ENCODE measurements around the gene HCFC1R1.

The HCFC1R1 gene

DNA sequence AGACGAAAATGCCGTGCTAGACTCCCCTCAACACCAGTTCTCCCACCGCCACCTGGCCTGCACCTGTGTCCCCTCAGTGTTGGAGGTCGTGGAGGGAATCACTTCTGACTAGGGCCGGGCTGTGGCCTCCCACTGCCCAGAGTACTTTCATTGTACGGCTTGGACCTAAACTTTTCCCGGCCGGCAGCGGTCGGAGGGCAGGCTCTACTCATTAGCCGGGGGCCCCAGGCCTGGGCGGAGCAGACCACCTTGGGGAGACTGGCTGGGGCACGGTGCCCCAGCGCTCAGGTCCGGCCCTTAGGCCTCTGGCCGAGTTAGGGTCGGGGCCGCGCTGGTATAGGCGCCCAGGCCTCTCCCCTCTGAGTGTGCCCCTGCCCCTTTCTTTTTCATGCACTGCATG is 6.4 kb downstream of the HCFC1R1 start:
- DNase-seq: no peak

DNA sequence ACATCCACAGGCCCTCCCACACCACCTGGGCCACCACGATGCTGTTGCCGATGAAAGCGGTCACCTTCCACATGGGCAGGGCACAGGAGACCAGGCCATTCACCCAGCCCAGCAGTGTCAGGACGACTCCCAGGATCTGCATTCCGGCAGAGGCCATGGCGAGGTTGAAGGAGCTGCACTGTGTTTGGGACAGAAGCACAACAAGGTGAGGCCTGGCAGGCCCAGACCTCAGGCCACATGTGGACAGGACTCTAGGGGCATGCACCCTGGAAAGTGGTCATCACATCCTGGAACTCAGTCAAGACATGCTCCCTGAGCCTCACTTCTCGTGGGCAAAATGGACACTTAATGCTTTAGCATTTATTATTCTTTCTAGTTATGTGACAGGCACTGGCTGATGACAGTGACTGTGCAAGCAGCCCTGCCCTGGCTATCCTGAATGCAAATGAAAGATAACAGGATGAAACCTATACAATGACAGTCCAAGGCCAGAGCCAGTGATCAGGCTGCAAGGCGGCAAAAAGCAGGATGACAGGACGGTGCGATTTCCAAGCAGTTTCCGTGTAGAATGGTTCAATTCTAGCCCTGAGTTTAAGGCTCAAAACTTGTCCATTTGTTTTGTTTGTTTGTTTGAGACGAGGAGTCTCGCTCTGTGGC is 7.7 kb downstream of the HCFC1R1 start:
- DNase-seq: no peak

DNA sequence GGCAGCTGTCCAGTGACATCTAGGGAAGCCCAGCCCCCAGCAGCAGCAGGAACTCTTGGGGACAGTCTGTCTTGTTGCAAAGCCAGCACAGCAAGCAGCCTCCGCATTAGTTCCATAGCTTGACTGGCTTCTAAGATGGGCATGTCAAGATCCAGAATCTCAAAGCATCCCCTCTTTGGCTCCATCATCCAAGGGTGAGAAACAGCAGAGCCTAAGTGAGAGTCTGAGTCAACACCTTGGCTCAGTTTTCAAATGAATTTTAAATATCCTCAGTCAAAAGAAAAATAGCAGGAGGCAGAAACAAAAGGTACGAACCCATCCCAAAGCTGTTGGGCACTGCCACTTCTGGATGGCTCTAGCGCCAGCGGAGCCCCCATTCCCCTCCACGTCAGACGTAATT is 8.8 kb downstream of the HCFC1R1 start:
- DNase-seq: no peak

DNA sequence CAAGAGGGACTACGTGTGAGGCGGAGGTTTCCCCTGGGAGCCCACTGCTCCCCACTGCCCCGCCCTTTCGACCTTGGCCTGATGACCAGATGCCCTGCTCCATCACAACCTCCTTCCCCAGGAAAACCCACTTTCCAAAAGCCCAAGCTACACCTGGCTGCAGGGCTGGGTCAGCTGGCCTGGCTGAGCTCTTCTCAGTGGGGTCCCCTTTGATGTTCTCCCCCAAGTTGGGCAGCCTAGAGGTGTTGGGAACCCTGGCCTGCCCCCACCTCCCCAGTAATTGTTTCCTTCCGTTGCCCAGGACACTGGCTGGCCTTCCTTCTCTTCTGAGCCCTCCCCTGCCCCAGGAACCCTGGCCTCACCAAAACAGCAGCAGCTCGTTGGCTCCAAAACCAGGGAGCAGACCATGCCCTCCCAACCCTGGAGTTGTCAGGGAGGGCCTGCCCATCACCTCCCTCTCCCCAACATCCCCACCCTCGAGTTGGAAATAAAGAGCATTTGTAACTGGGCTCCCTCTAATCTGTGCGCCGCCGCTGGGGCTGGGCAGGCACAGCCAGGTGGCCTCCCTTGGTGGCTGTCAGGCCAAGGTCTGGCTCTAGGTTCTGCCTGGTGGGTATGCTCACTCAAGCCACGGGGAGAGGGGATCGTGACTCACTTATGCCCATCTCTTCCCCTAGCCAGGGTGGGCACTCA is 9.6 kb downstream of the HCFC1R1 start:
- DNase-seq: no peak

DNA sequence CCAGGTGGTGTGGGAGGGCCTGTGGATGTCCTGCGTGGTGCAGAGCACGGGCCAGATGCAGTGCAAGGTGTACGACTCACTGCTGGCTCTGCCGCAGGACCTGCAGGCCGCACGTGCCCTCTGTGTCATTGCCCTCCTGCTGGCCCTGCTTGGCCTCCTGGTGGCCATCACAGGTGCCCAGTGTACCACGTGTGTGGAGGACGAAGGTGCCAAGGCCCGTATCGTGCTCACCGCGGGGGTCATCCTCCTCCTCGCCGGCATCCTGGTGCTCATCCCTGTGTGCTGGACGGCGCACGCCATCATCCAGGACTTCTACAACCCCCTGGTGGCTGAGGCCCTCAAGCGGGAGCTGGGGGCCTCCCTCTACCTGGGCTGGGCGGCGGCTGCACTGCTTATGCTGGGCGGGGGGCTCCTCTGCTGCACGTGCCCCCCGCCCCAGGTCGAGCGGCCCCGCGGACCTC is 10.2 kb downstream of the HCFC1R1 start:
- no peak for DNase-seq

DNA sequence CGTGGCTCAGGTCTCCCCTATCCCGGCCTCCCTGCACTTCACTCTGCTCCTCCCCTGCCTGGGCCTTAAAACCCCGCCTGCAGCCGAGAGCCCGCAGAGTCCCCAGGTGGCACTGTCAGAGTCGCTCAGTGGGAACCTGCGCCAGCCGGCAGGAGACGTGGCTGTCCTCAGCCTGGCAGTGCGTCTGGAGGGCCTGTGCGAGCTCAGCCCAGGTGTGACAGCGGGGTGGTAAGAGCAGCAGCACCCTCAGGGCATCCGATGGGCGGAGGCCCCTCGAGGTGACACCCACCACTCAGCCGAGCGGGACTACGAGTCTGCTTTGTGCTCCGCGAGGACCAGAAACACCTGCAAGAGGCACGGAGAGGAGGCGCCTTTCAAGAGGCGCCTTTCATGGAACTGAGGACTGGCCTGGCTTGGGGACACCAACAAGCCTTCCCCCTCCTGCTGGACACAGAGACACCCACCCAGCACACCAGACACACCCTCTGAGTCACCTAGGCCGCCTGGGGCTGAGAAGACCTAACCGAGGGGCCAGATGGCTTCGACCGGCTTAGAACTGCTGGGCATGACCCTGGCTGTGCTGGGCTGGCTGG is 10.8 kb downstream of the HCFC1R1 start, which contains the start of gene CLDN9:
TSS of gene CLDN9 (plus strand) at position 96 of the 593 bp plus-strand sequence. CDS start at position 536, 440 bp downstream.
- DNase-seq: no peak

DNA sequence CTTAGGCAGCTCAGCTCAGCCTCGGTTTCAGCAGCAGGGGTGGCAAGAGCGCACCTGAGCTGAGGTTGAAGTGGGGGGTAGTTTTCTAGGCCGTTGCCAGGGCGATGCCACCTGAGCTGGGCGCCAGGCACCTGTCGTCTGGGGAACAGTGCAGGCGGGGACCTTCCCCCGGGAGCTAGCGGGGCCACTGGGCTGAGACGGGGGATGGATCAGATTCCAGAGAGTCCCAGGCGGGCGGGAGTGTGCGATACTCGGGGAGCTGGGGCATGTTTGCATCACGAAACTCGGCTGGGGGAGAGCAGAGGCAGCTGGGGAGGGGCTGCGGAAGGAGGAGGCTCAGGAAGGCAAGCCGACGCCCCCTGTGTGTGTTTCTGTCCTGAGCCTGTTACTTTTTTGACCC is 11.5 kb downstream of the HCFC1R1 start:
- no peak for DNase-seq

DNA sequence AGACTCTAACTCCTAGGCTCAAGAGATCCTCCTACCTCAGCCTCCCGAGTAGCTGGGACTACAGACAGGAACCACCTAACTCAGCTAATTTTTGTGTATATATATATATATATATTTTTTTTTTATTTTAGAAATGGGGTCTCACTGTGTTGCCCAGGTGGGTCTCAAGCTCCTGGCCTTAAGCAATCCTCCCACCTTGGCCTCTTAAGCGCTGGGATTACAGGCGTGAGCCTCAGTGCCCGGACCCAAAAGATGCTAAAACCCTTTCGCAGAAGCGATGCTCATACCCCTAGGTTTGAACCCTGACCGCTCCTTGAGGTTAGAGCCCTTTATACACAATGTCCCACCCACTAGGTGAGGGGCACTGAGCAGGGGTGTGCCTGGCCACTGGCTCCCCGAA is 13.2 kb downstream of the HCFC1R1 start:
- DNase-seq: no peak

DNA sequence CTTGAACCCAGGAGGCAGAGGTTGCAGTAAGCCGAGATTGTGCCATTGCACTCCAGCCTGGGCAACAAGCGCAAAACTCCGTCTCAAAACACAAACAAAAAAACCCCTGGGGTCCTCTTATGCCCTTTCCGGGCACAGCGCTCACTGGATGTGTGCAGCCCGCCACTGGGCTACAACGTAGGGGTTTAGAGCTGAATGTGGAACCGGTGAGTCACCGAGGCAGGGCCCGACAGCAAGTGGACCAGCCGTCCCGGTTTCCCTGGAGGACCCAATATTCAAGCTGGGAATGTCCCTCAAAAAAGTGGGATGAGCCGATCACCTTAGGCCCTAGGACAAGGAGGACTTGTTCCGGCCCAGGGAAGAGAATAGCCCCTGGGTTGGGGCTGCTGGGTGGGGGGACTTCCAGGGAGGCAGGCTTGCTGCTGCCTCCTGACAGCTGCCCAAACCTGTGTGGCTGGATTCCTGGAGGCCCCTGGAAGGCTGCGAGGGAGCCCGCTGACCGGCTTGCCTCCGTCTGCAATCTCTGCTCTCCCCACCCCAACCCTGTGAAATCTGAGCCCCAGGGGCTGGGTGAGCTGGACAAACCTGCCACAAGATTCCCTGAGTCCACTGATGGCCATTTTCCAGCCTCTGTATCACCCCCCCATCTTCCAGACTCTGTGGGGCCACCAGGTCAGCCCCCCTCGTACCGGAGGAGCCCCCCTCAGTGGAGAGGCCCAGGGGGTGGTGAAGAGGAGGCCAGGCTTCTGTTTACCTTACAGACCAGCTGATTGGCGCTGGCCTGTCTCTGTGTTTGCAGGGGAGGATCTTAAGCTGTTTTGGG is 14.0 kb downstream of the HCFC1R1 start:
- DNase-seq: no peak

DNA sequence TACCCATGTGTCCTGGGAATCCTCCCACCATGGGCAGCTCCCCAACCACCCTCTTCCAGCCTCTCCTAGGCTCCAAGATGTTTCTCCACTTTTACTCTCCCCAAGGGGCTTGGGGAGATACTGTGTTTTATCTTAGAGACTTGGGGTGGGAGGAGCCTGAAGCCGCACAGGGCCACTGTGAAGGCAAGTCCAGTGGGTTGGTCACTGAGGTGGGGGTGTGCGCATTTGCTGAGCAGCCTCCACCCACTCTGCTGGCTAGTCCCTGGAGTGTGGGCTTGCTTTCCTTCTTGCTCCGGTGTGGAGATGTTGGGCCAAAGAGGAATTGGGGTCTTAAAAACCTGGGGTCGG is 15.1 kb downstream of the HCFC1R1 start:
- no peak for DNase-seq

DNA sequence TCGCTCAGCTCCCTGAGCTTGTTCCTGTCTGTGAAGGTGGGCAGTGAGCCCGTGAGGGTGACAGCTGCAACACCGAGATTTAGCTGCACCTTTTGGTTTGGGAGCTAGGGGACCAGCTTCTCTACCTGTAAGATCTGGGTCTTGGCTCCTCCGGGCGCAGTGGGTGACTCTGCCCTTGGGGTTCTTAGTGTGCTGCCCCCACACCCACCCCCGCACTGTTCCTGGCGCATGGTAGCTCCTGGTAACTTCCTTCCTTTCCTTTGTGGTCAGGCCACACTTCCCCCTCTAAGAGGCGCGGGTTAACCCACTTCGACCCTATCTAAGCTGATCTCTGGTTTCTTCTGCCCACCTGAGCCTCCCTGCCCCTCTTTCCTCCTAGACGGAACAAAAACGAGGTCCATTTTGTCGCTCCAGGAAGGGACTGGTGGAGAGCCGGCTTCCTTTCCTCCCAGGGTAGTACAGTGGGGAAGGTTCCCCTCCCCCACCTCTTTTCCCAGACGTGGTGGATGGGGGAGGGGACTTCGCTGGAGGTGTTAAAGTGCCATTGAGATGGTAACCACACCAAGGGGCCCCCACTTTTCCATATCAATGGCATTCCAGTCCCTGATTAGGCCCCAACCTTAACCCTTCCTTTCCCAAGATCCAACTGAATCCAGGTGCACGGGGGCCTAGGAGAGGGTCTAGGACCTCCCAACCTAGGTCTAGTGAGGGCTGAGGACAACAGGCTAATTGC is 15.6 kb downstream of the HCFC1R1 start:
- no peak for DNase-seq

DNA sequence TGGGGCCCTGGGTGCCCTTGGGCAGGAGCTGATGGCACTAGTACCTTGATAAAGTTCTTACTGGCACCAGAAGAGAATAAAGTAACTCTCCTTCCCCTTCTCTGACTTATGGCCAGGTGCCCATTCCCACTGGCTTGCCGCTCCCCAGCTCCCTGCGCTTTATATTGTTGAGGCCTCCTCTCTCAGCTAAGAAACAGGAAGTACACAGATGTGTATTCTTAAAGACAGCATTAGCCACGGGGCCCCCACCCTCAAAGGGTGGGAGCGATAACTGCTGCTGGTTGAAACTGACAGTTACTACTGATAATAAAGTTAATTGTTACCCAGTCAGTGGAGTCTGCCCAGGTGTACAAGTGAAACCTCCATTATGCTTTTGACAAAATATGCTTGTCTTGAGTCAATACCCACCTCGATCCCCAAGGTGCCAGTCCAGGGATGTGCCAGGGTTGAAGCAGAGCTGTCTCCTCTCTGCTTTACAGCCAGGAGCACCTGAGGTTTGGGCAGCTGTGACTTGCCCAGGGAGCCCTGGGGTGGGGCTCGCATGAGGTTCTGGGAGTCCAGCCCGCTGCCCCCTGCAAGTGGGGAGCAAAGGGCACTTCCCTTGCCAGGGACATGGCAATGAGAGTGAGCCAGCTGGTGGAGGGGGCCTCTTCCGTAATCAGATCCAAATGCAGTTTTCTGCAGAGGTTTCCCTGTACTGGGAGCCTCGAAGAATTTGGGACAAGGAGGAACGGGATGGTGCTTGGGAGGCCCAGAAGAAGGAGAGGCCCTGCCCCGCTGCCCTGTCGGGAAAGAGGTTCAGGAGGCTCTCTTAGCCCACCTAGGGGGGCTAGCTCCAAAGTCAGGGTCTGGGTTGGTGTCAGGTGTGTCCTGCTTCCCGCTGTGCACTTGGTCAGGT is 16.4 kb downstream of the HCFC1R1 start:
- no peak for DNase-seq

DNA sequence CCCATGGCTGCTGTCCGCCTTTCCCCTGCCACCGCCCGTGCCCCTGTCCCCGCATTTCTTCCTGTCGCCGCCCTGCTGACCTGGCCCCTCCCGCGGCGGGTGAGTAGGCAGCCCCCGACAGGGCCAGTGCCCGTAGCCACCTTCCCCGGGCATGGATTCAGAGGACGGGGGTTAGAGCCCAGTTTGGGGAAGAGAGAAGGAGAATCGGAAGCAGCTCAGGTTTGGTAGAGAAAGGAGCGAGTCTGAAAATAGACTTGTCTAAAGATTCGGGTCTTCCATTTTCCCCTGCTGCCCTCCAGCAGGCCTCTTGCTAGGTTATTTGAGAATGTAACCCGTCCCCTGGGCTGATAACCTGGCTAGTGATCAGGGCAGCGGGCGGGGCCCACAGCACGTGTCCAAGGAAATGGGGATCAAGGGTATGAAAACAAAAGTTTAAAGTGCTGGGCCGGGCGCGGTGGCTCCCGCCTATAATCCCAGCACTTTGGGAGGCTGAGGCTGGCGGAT is 18.9 kb downstream of the HCFC1R1 start:
- DNase-seq: no peak

DNA sequence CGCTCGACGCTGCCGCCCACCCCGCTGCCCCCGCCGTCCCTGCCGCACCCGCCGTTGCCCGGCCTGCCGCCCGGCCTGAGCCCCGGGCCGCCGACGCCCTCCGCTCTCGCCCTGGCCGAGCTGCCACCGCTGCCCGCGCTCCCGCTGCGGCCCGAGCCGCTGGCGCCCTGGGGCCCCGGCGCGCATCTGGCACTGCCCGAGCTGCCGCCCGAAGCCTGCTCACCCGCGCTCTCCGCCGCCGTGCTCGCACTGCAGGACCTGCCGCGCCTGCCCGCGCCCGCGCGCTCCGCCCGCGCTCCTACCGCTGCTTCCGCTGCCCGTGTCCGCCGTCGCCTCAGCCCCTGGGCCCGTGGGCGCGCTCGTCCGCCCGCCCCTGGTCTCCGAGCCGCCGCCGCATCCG is 19.4 kb downstream of the HCFC1R1 start:
- no peak for DNase-seq

DNA sequence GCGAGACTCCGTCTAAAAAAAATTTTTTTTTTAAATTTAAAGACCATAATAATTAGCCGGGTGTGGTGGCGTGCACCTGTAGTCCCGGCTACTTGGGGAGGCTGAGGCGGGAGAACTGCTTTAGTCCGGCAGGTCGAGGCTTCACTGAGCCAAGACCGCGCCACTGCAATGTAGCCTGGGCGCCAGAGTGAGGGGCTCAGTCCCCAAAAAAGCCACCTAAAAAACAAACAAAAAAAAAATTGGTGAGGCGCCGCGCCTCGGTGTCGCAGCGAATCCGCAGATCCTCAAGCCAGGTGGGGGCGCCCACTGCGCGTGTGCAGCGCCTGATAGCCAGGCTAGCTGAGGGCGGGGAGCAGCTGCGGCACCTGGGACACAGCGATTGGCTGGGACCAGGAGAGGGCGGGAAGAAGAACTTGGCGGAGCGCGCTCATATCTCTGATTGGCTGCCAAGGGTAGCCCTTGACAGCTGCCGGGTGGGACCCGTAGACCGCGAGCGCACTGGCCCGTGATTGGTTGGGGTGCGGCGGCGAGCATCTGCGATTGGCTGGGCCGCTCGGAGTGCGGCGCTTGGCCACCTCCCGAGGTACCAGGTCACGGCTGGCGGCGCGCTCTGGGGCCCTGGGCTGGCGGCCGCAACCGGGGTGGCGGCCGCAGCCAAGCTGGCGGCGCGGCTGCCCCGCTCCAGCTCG is 20.0 kb downstream of the HCFC1R1 start:
- peak; percentile 94 for DNase-seq

DNA sequence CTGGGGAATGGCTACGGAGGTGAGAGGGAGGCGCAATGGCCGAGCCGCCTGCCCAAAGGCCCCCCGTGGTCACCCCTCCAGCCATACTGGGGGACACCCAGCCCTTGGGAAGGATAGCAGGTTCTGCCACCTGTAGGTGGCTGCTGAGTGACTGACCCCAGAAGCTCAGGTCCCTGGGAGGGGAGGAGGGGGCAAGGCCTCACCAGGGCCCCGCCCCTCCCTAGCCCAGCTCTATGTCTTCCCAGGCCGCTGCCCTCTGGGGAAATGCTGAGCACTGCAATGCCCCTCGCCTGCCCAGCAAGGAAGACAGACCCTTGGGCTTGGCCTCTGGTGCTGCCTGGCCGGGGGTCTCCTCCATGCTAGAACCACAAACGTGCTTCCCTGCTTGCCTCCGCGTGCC is 22.4 kb downstream of the HCFC1R1 start:
- DNase-seq: no peak

DNA sequence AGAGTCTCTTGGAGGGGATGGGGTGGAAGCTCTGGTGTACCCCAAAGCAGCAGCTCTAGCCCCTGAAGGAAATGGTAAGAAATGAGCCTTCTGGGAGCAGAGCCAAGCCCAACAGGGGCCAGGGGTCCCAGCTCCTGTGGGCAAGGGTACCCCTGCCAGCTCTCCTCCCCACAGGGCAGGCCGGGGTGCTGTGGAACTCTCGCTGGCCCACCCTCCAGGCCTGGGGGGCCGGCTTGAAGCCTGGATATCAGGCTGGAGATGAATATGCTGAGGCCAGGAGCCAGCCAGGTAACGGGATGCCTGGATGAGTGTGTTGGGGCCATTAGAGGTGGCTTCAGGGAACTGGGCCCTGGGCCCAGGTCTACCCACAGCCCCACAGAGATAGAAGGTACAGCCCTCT is 23.2 kb downstream of the HCFC1R1 start:
- no peak for DNase-seq

DNA sequence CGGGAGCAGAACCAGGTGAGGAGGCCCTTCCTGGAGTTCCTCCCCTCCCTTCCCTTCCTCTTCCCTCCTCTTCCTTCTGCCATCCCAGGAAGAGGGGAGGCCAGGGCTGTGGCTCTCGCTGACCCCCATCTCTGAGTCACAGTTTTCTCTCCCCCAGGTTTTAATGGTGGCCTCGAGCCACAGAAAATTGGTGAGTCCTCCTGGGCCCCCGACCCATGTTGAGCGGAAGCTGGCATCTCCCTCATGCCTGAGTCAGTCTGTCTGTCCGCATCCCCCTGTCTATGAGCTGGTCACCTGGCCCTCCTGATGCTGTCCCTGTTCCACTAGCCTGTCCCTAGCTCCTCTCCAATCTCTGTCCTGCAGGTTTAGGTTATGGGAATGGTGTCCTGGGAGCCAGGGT is 23.8 kb downstream of the HCFC1R1 start:
- DNase-seq: no peak

DNA sequence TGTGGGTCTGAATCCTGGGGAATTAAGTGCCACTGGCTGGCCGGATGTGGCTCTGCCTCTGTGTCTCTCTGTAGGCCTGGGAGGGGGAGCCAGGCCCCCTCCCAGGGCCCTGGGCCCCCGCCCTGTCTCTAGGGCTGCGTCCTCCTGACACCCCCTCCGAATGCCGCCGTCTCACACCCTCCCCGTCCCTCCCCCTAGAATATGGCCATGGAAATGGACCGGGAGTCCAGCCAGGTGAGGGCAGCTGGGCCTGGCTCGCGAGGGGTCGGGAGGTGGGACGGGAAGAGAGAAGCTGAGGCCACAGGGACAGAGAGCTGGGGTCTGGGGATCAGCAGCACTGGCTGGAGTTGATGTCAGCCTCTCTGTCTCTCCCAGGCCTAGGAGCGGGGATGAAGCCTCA is 27.4 kb downstream of the HCFC1R1 start:
- no peak for DNase-seq

DNA sequence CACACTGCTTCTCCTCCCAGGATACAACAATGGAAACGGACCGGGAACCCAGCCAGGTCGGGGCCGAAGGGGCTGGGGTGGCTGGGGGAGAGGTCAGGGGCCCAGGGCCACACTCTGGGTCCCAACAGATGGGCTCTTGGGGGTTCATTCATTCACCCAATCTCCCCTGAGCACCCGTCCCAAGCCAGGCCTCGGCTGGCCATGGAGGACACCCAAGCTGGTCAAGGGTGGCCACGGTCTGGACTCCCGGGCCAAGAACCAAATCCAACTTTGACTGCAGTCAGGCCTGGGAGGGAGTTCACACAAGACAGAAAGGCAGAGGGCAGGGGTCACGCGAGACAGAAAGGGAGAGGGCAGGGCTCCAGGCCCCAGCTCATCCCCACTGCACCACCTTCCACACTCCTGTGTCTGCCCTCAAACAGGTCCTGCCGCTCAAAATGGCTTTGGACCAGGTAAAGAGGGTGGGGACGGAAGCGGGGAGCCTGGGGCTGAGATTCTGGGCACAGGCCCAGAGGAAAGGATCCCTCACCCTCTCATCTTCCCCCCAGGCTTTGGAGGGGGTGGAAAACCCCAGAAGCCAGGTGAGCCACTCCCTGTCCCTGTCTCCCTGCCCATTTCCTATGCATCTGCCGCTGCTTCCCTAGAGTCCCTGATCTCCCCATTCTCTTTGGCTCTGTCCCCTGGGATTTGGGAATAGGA is 31.2 kb downstream of the HCFC1R1 start:
- no peak for DNase-seq
